Stimulated activated CD4-positive, alpha-beta T cell treated with anti-CD3 and anti-CD28 coated beads, Interleukin-1b, Interleukin-23, amount 100 ng/mL, for 1 hour (primary cell): Measurements from ENCODE around the gene NINL.
"Not testable (repeated sequence)": the region's sequence is repeated elsewhere in the genome, so short reads cannot be mapped to it uniquely, and the experiment has no call there.

Experiments
- DNase-seq, 2 donors: peaks; one replicate each; pipeline ENCODE4 v3.0.0-alpha.2; 2020; ENCODE audit warnings: low read depth in 2 of 2

Gene NINL

DNA sequence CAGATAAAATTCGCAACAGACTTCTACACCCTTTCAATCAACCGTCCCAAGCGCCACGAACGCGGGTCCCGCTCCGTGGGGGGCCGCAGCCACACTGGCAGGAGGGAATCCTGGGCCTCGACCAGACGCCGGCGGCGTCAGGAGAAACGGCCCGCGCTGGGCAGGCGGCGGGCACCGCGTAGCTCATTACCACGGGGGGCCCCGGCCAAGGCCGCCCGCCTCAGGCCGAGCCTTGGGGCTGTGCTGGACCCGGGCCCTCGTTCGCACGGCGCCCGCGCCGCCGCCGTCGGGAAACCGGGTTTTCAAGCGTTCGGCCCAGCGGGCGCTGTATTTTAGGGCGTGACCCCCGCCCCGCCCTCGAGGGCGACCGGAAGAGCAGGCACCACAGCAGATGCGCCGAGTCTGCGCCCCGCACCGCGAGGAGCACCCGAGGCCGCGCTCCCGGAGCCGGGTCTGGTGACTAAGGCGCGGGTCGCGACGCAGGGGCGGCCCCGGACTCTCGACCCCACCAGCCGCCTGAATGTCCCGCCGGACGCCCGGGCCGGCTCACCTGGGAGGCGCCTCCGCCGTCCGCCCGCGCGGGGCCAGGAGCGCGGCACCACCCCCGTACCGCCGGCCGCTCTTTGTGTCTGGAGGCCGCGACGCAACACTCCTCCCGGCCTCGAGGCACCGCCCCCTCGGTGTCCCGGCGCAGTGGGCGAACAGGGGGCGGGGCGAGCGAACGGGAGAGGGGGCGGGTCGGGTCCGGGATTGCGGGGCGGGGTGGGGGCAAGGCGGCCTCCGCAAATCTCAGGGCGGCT lies at the start of gene NINL:
Gene NINL (minus strand): TSS at position 627 of the 800 bp plus-strand sequence. CDS start 58,944 bp downstream, outside the sequence.
- peak in 1 of 2 donors; percentile 4 for DNase-seq

DNA sequence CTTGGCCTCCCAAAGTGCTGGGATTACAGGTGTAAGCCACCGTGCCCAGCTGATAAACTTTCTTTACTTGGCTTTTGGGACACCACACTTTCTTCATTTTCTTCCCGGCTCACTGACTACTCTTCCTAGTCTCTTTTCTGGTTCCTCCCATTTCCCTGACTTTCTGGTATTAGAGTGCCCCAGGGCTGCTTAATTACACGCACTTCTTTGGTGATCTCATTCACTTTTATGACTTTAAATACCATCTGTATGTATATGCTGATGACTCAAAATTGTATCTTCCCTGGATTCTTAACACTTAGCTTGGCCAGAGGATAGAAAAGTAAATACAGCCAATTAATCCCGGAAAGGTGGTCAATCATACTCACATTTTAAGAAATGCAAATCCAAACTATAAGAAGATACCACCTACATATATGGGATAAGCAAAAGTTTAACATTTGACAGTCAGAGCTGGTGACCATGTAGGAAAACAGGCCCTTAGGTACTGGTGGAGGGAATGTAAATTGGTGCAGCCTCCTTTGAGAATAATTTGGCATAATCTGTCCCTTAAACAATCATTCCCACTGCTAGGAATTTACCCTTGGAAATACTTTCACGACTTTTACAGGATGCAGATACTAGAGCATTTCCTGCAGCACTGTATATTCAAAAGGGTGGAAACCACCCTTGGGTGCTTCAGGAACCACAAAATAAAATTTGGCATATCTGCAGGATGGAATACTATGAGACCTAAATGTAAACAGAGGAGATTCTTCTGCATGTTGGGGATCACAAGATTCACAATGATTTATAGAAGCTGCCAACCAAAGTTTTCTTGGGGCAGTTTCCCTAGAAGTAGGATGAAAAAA lies 47.8 kb upstream of the NINL start:
- DNase-seq: no peak

GRCh38 chr20:25630615-25631014 lies 45.3 kb upstream of the NINL start:
- DNase-seq: not testable (repeated sequence)

DNA sequence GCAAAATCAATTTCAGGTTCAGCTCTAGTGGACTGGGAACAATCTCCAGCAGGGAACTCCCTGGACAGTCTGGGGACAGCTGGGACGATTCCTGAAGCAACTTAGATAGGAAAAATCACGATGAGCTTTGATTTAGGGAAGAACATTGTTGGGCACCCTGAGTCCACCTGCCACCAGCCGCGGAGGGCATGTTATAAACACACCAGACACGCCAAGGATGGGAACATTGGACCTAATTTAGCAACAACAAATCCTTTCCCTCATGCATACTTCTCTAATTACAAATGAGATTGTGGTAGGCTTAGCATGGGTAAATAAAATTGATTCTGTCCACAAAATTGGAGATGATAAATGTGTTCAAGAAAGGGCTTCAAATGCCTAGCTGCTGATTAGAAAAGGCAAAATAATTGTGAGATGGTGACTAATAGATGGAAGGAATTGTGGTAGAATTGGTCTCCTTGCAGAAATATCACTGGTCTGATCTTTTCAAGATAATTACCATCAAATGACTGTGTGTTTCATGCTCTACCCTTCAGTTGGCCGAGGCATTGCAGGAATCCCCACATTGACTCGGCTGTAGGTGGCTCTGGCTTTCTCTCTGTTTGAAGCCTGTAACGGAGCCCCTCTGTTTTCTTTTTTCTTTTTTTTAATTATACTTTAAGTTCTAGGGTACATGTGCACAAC lies 44.6 kb upstream of the NINL start:
- DNase-seq: no peak

GRCh38 chr20:25626779-25627178 lies 41.4 kb upstream of the NINL start:
- no peak for DNase-seq

GRCh38 chr20:25624500-25624939 lies 39.2 kb upstream of the NINL start:
- no peak for DNase-seq

GRCh38 chr20:25623736-25624499 lies 38.6 kb upstream of the NINL start, which contains the start of gene NANP:
NANP (minus strand) TSS chr20:25624014; CDS start chr20:25623948, 66 bp downstream.
- DNase-seq: peak; percentile 54 to 64

DNA sequence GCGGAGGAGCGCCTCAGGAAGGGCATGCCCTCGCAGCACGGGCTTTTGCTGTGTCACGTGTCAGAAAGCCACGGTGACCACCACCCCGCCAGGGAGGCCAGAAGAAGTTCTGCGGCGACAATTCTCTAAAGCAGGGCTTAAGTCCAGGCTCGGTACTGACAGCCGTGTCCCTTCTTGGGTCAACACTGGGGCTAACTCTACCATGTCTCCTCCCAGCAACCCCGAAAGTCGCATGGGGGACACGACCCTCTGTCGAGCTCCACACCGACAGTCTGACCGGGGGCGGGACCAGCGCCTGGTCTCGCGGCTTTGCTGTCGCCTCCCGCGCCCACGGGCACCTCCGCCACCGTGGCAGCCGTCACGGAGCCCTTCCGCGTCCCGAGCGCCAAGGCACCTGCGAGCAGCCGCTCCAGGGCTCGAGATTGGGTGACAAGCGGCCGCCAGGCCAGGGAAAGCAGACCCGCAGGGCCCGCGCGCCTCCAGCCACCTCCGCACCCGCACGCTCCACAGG lies 37.9 kb upstream of the NINL start:
- DNase-seq: peak in 1 of 2 donors; percentile 0

DNA sequence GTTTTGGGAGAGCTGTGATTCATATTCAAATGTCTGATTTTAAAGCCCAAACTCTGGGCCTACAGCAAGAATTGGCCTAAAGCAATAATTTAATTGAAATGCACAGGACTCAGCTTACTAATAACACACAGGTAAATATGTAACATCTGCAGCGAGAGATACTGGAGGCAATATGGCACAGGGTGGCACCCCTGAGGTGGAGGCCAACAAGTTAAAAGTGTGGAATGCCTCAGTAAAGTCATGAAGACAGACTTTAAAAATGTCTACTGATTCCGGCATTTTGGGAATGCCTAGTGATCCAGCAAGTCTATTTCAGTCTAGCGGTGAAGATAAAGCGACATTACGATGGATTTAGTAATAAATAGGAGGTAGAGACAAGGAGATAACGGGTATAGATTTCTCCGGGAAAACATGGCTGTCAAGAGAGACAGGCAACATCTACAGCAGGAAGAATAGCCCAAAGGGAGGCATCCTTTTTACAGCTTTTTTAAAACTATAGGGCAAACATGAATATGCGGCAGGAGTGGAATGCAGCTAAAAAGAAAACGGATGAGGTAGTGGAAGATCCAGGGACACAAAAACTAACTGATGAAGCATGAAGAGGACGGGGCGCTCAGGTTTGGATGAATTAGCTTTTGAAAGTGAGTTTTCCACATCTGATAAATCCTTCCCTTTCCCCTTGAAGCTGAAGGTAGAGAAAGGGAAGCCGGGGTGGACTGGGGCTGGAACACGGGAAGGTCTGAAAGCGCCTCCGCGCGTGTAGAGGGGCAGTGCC lies 37.3 kb upstream of the NINL start:
- no peak for DNase-seq

GRCh38 chr20:25622049-25622448 lies 36.7 kb upstream of the NINL start:
- no peak for DNase-seq

DNA sequence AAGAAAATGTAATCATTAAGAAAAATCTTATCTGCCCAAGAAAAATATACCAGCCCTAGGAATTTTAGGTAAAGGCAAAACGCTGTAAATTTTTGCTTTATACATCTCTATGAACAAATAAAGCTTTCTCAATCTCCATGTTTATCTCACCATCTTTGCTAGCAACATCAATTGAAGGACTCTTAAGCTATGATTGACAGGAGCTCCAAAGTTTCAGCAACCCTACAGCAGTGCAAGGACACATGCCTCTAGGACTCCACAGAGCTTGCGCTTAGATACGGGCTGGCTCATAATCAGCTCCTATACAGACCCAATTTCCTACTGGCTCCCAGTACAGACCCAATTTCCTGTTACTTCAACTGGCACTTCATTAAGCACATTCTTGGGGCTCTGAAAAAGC lies 34.2 kb upstream of the NINL start:
- no peak for DNase-seq

DNA sequence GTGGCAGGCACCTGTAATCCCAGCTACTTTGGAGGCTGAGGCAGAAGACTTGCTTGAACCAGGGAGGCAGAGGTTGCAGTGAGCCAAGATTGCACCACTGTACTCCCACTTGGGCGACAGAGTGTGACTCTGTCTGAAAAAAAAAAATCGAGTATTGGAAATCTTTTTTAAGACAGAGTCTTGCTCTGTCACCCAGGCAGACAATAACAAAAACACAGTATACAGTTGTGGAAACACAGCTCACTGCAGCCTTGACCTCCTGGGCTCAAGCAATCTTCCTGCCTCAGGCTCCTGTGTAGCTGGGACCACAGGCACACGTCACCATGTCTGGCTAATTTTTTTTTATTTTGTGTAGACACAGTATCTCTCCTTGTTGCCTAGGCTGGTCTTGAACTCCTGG lies 23.4 kb upstream of the NINL start:
- no peak for DNase-seq

- no peak for DNase-seq
These were observed 20.9 kb upstream of the NINL start for GRCh38 chr20:25606094-25606695.

- DNase-seq: no peak
These were observed 19.8 kb upstream of the NINL start for GRCh38 chr20:25605148-25605547.

DNA sequence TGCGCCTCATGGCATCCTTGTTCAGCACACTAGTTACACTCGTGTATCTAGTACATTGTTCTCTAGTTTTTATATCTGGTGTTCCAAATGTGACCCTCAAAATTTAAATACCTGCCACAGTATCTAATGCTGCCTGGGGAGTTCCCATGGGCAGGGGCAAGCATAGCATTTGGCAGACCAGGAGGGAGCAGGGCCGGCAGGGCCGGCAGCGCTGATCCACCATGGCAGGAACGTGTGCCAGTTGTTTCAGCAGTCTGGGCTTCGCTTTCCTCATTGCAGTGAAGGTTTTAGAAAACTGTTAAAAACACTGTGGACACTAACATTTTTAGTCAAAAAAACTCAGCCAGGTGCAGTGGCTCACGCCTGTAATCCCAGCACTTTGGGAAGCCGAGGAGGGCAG lies 19.3 kb upstream of the NINL start:
- DNase-seq: no peak

DNA sequence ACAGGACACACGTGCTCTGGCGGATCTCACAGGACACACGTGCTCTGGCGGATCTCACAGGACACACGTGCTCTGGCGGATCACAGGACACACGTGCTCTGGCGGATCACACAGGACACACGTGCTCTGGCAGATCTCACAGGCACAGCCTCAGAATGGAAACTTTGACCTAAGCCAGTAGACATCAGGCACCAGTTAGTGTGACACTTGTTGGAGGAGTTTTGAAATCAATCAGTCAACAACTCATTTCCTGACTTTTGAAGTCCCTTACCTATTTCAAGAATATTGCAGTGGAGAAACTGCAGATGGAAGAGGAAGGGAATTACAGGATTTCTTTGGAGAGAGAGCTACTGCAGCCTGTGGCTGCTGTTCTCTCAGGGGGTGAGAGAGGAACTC lies 17.6 kb upstream of the NINL start:
- DNase-seq: not testable (repeated sequence)

GRCh38 chr20:25602191-25602913 lies 17.0 kb upstream of the NINL start:
- DNase-seq: not testable (repeated sequence)

GRCh38 chr20:25601659-25602058 lies 16.3 kb upstream of the NINL start:
- no peak for DNase-seq

GRCh38 chr20:25600632-25601031 lies 15.3 kb upstream of the NINL start:
- no peak for DNase-seq
